Lung (tissue), 12 donors: ENCODE measurements around the gene GDI1. TPM values are rescaled to one million over a fixed set of nuclear protein-coding genes. Genes with fewer than 3 reads are reported as not detected.

Experiments used
- ATAC-seq: fragments of 200-7000 bp; cut with Tn5 transposase; one replicate; pipeline ENCODE4 v1.9.1; 2020; ENCODE audit warnings: moderate number of reproducible peaks; ENCODE audit not compliant: insufficient read depth, low FRiP score
- DNase-seq, 3 donors: peaks; one replicate each; pipeline ENCODE4 v3.0.0-alpha.2; 2013 to 2017
- H3K27ac ChIP-seq, 2 donors: one replicate each; pipeline ENCODE4 v1.5.1; 2013; ENCODE audit warnings: mild to moderate bottlenecking in 2 of 2, moderate library complexity in 2 of 2, control low read depth in 1 of 2, inconsistent platforms in 1 of 2, low read depth in 1 of 2, low read length in 1 of 2
- H3K27me3 ChIP-seq, 3 donors: one replicate each; pipeline ENCODE4 v1.5.1; 2013; ENCODE audit warnings: low read length in 2 of 3; ENCODE audit not compliant: control insufficient read depth in 3 of 3, insufficient read depth in 3 of 3
- H3K36me3 ChIP-seq, 4 donors: one replicate each; pipeline ENCODE4 v1.5.1; 2013; ENCODE audit warnings: low read length in 4 of 4, mild to moderate bottlenecking in 1 of 4, moderate library complexity in 1 of 4; ENCODE audit not compliant: control insufficient read depth in 4 of 4, insufficient read depth in 4 of 4
- H3K4me1 ChIP-seq, 5 donors: one replicate each; pipeline ENCODE4 v1.5.1; 2013; ENCODE audit warnings: low read length in 5 of 5, mild to moderate bottlenecking in 2 of 5, moderate library complexity in 1 of 5; ENCODE audit not compliant: control insufficient read depth in 5 of 5, insufficient read depth in 5 of 5
- H3K4me3 ChIP-seq: one replicate; pipeline ENCODE4 v1.5.1; 2013; ENCODE audit warnings: mild to moderate bottlenecking, control low read depth, moderate library complexity
- H3K9ac ChIP-seq, 2 donors: one replicate each; pipeline ENCODE4 v1.5.1; 2013; ENCODE audit warnings: low read length in 2 of 2, control low read depth in 1 of 2; ENCODE audit not compliant: insufficient read depth in 1 of 2
- H3K9me3 ChIP-seq, 4 donors: one replicate each; pipeline ENCODE4 v1.5.1; 2013; ENCODE audit warnings: low read length in 3 of 4, mild to moderate bottlenecking in 1 of 4, moderate library complexity in 1 of 4; ENCODE audit not compliant: control insufficient read depth in 4 of 4, insufficient read depth in 3 of 4
- CTCF ChIP-seq: IDR thresholded peaks from 2 replicates; pipeline ENCODE4 v1.5.1; 2012; ENCODE audit warnings: mild to moderate bottlenecking; ENCODE audit errors: control extremely low read depth, extremely low read depth
- WGBS, 2 donors: extraction: QIAGEN DNeasy Blood & Tissue Kit; methylation state at CpG; one replicate each; pipeline ENCODE4 v1.1.7; 2013; 5-methylcytosine and 5-hydroxymethylcytosine counted together
- polyA plus RNA-seq, 2 donors: library from polyadenylated mRNA; stranded (reverse); fragments of 200-250 nt; gene quantifications; one replicate each; pipeline ENCODE4 v1.2.1, GENCODE V29; 2013
- total RNA-seq, 2 donors: library from RNA; depleted of rRNA in 1 of 2; stranded (reverse); fragments of >200 nt in 1 of 2; gene quantifications; one replicate each; pipeline ENCODE4 v1.2.1, GENCODE V29; 2014 to 2021
- donor health status: control.
- donor health status: control.
- donor health status: Bipolar disorder and iron deficiency.
- donor health status: healthy.
- donor health status: DM: yes; HTN: yes; CAD: no.

GDI1 gene
- total and polyA plus RNA-seq, 4 donors: 64.0 to 130 (median 116) TPM

- H3K36me3 ChIP-seq: peaks cover 0 to 11% (median 5%) of the 10 kb centered on the region in 4 donors
- DNase-seq: no peak
- peaks cover 0 to 8% (median 0%) of the 10 kb centered on the region in 4 donors for H3K9me3 ChIP-seq
- TF ChIP-seq CTCF: no peak
- H3K4me3 ChIP-seq: no peak overlapping the region
- peak overlapping the region in 1 of 2 donors; percentile 68 for H3K27ac ChIP-seq
- H3K4me1 ChIP-seq: peaks cover 0 to 5% (median 5%) of the 10 kb centered on the region in 5 donors
- no peak for ATAC-seq
- H3K27me3 ChIP-seq: no peaks in the 10 kb centered on the region
- WGBS, 2 donors: 24 to 67% methylated on average over 6 to 7 of the region's 7 CpGs
- H3K9ac ChIP-seq: no peak overlapping the region
Measured at GRCh38 chrX:154430916-154431315, 6.0 kb upstream of the GDI1 start.

- Histone ChIP-seq H3K9me3 (peaks cover 0 to 8% (median 0%) of the 10 kb centered on the region in 4 donors), H3K9ac (no peak overlapping the region), H3K27me3 (no peaks in the 10 kb centered on the region), H3K27ac (peak overlapping the region in 1 of 2 donors; percentile 68), H3K4me1 (peaks cover 0 to 5% (median 5%) of the 10 kb centered on the region in 5 donors), H3K4me3 (no peak overlapping the region), H3K36me3 (peaks cover 0 to 11% (median 5%) of the 10 kb centered on the region in 4 donors)
- TF ChIP-seq CTCF: no peak
- WGBS, 2 donors: 32 to 71% methylated on average over 2 to 5 of the region's 5 CpGs
- DNase-seq (no peak), ATAC-seq (peak; percentile 14)
Measured at GRCh38 chrX:154431341-154431740, 5.6 kb upstream of the GDI1 start.

- Histone ChIP-seq H3K27me3 (no peaks in the 10 kb centered on the region), H3K27ac (no peak overlapping the region), H3K9ac (no peak overlapping the region), H3K4me3 (no peak overlapping the region), H3K36me3 (peaks cover 0 to 11% (median 5%) of the 10 kb centered on the region in 4 donors), H3K9me3 (peaks cover 0 to 10% (median 0%) of the 10 kb centered on the region in 4 donors), H3K4me1 (peaks cover 0 to 5% (median 5%) of the 10 kb centered on the region in 5 donors)
- no peak for TF ChIP-seq CTCF
- DNase-seq: no peak
- WGBS, 2 donors: 85 to 97% methylated on average over 5 to 8 of the region's 8 CpGs
- ATAC-seq: no peak
Measured at GRCh38 chrX:154432210-154432609, 4.7 kb upstream of the GDI1 start.

- Histone ChIP-seq H3K27ac (no peak overlapping the region), H3K36me3 (peaks cover 0 to 19% (median 5%) of the 10 kb centered on the region in 4 donors), H3K4me1 (peaks cover 0 to 5% (median 5%) of the 10 kb centered on the region in 5 donors), H3K4me3 (no peak overlapping the region), H3K9me3 (peaks cover 0 to 10% (median 0%) of the 10 kb centered on the region in 4 donors), H3K9ac (no peak overlapping the region), H3K27me3 (no peaks in the 10 kb centered on the region)
- no peak for ATAC-seq
- DNase-seq: no peak
- TF ChIP-seq CTCF: no peak
- WGBS, 2 donors: 79 to 100% methylated on average over 7 of the region's 7 CpGs
Measured at GRCh38 chrX:154433605-154434004, 3.3 kb upstream of the GDI1 start.
